HG02840 (cell line): ENCODE measurements around the gene TMEM266.
"Not testable (repeated sequence)": the region's sequence is repeated elsewhere in the genome, so short reads cannot be mapped to it uniquely, and the experiment has no call there.

ENCODE experiments used
- ATAC-seq: cut with Tn5 transposase; IDR thresholded peaks from one replicate; pipeline ENCODE4 v1.9.1; 2021; ENCODE audit warnings: mild to moderate bottlenecking, moderate library complexity, moderate number of reproducible peaks; ENCODE audit not compliant: unreplicated experiment, low FRiP score

The TMEM266 gene, protein sequence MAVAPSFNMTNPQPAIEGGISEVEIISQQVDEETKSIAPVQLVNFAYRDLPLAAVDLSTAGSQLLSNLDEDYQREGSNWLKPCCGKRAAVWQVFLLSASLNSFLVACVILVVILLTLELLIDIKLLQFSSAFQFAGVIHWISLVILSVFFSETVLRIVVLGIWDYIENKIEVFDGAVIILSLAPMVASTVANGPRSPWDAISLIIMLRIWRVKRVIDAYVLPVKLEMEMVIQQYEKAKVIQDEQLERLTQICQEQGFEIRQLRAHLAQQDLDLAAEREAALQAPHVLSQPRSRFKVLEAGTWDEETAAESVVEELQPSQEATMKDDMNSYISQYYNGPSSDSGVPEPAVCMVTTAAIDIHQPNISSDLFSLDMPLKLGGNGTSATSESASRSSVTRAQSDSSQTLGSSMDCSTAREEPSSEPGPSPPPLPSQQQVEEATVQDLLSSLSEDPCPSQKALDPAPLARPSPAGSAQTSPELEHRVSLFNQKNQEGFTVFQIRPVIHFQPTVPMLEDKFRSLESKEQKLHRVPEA

DNA sequence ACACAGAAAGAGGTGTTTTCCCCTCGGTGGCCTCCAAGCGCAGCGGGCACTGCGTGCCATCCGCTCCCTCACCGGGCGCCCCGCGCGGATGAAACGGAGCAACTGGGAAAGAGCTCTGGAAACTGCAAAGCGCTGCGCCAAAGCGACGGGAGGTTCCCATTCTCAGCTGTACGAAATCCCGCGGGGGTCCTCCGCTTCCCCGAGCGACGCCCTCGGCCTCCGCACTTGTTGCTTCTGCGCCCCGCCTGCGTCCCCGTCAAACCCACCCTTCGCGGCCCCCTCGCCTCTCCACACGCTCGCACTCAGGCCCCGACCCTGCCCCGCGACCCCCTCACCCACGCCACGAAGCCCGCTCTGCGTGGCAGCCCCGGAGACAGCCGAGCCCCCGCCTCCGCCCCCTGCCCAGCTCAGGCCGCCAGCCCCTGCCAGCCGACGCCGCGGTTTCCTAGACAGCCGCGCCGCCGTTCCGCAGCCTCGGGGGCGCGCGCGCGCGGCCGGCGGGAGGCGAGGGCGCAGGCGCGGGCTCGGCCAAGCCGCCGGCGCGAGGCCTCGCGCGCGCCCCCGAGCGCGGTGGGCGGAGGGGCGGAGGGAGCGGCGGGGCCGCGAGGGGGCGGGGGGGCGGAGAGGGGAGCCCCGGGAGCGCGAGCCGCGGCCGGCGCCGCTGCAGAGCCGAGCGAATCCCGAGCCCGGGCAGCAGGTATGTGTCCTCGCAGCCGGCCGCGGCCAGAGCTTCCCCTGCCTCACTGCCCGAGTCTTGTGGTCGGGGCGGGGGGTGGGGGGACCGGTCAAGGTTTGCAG, at the start of gene TMEM266:
Gene TMEM266, plus strand, starts transcription at position 666 of the 798 bp plus-strand sequence. CDS start 74,279 bp downstream, outside the sequence.
- no peak for ATAC-seq

DNA sequence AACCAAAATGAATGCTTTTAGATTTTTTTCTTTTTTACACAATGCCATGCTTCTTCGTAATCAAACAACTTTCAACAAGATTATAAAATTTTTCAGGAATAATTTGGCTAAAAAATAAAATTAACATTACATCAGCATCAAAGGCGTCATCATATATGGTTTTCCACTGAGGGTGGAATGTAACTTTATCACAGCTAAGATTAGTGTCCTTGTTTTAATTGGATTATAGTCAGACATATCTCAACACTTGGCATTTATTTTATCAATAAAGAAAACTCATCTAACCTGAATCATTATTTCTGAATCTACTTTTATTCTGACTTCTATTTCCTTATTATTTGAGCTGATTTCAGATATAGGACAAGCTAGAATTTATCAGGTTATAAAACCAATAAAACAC, 49.2 kb upstream of the TMEM266 start:
- ATAC-seq: no peak

DNA sequence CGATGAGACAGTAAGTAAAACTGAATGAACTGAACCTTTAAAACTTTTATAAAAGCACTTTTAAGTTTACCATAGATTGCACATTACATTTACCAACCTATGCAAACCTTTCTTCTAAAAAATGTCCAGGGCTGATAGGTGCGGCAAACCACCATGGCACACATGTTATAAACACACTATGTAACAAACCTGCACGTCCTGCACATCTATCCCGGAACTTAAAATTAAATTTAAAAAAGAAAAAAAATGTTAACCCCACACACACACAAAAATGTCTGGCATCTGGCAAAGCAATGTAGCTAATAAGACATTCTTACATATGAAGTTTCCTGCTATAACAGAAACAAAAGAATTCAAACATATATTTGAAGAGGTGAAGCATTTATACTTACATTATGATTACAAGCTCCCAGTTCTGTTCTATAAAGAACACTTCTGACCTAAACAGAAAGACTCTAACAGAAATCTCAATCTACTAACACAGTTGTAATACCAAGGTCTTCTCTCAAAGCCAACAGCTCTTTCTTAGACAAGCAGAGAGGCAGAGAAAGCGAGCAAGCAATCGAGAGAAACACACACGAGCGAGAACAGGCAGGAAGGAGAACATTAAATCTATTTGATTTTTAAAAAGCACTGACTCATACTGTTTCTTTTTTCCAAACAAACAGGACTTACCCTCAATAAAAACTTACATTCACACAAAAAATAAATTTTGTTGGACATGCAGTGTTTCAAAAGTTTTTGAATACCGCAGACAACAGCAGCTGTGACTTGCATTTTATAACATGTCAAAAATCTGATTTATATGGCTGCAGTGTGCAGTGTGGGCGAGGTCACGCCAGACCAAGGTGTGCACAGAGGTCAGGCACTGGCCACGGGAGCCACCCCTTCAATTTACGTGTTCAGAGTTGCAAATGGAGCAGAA, 47.9 kb upstream of the TMEM266 start, which contains the start of gene NRG4:
Gene NRG4, minus strand, starts transcription at position 798 of the 925 bp plus-strand sequence. CDS start 1,194 bp downstream, outside the sequence.
- no peak for ATAC-seq

DNA sequence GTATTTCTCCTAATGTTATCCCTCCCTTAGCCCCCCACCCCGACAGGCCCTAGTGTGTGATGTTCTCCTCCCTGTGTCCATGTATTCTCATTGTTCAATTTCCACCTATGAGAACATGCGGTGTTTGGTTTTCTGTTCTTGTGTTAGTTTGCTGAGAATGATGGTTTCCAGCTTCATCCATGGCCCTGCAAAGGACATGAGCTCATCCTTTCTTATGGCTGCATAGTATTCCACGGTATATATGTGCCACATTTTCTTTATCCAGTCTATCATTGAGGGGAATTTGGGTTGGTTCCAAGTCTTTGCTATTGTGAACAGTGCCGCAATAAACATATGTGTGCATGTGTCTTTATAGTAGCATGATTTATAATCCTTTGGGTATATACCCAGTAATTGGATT, 46.3 kb upstream of the TMEM266 start:
- not testable (repeated sequence) for ATAC-seq

DNA sequence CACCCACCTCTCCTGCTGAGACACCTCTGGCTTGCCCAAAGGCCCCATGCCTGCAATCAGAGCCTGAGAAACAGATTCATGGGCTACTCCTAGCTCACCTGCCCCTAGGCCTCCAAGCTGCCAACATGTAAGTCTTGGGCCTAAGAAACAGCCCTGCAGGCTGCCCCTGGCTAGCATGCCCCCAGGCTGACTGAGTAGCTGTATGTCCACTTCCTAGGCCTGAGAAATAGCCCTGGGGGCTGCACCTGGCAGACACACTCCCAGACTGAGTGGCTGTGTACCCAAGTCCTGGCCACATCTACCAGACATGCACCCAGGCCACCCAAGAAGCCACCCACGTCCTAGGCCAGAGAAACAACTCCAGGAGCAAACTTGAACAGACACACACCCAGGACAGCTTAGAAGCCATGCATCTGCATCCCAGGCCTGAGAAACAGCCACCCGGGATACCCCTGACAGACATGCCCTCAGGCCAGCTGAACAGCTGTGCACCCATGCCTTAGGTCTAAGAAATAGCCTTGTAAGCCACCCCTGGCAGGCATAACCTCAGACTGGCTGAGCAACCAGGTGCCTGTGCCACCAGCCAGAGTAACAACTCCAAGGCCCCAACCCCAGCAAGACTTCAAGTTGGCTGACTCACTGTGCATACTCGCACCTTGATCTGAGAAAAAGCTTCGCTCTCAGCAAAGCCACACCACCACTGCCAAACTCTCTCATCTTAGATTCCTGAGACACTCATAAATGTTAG, 35.6 kb upstream of the TMEM266 start:
- ATAC-seq: no peak

GRCh38 chr15:76032046-76032445, 27.7 kb upstream of the TMEM266 start:
- no peak for ATAC-seq

DNA sequence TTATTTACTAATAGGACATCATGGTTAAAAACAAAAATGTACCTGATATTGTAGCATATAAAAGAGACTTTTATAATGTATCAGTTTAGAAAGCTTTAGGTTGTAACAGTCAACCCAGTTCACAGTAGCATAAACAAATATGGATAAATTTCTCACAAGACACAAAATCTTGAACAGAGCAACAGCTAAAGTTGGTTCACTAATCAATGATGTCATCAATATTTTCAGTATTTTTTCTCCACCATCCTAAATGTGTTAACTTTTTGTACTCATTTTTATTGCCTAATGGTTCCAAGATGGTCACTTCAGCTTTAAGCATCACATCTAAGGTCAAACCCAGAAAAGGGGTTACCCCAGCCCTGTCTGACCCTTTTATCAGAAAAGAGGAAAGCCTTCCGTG, 26.3 kb upstream of the TMEM266 start:
- ATAC-seq: no peak

DNA sequence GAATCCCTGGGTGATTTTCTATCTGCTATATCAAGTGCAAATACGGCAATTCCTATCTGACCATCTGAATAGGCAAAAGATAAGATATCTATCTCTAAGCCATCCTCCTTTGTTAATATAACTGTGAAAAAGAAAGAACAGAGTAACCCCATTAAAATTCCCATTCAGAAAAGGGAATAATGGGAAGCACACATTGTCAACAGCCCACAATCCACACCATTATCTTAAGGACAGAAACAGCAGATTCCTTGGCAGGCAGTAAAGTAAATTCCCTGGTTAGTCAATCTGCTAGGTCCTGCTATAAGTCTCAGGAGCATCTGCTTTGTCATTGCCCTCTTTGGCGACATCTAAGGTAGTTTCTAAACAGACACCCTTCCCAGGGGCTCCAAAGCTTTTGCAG, 25.7 kb upstream of the TMEM266 start:
- ATAC-seq: no peak

DNA sequence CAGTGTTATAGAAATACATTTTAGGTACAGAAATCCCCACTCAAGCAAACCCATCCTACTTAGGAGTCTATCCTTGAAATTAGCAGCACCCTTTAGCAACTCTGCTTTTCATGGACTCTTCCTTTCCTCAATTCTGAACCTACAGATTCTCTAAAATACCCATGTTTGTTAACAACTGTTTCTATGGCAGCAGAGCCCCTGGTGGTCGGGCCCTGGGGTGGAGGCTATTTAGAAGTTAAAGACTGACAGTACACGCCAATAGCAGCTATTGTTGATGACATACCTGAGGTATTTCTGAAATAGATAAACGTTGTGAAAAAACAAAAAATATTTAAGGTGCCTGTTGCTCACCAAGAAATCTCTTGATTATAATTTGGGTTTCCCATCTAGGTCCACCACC, 24.2 kb upstream of the TMEM266 start:
- no peak for ATAC-seq

DNA sequence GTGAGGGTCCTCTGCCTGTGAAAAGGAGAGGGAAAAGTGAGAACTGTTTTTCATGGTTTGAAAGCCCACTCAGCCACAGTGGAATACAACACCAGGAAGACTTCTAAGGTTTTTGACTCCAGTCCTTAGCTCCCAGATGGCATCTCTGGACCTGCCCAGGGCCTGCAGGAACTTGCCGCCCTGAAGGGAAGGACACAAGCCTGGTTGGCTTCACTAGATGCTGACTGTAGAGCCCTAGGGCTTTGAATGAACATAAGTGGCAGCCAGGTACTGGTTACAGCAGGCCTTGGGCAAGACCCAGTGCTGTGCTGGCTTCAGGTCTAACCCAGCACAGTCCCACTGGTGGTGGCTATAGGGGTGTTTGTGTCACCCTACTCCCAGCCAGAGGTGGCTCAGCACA, 21.3 kb upstream of the TMEM266 start:
- no peak for ATAC-seq

- ATAC-seq: not testable (repeated sequence)
These were observed 5.6 kb upstream of the TMEM266 start for GRCh38 chr15:76054201-76054600.

DNA sequence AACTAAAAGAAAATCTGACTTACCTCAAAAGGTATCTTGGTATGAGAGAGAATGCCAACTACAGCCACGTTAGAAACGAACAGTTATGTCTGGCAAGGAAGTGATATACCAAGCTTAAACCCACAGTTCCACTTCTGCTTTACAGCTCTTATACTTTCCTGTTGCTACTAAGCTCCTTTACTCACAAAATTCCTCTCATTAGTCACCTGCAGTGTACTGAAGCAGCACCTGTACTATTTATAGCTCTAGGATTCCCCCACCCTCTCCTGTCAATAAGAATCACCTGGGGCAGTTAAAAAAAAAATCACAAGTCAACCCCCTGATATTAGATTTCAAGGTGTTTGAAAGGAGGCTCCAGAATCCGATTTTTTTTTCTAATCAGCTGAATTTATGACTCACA, 2.9 kb upstream of the TMEM266 start:
- no peak for ATAC-seq

GRCh38 chr15:76057332-76058000, 2.3 kb upstream of the TMEM266 start:
- ATAC-seq: no peak

DNA sequence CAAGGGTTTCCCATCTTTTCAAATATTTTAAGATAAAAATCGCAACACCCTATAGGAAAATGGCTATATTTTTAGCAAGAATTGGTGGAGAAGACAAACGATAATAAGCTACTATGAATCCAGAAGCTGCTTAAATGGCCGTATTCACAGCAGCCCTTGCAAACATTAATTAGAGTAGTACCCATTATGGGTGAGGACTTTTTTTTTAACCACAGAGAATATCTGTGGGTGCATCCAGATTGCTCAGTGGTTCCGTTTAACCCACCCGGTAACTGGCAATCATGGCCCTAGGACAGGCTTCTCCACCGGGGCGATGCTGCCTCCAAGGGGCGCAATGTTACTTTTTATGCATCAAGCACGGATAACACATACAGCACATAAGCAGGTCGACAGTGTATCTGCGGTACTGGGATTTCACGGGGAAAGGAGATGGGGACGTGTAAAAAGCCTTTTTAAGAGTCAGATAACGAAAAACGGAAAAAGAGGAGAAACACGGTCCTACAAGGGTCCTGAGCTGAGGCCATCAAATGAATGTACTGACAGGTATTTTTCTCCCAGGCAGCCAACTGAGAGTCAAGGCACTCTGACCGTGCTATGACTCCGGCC, 968 bp upstream of the TMEM266 start:
- no peak for ATAC-seq

- ATAC-seq: no peak
These were observed 569 bp downstream of the TMEM266 start for GRCh38 chr15:76060118-76060989.

GRCh38 chr15:76061700-76062099, 1.9 kb downstream of the TMEM266 start:
- ATAC-seq: no peak

- no peak for ATAC-seq
These were observed 2.5 kb downstream of the TMEM266 start for GRCh38 chr15:76062286-76062685.

- ATAC-seq: no peak
These were observed 4.6 kb downstream of the TMEM266 start for GRCh38 chr15:76064375-76064774.
